GM12873 (cell line): ENCODE measurements around the gene TIMM10.

Source experiments
- CTCF ChIP-seq: IDR thresholded peaks from 2 replicates; pipeline ENCODE4 v1.5.1; 2012; ENCODE audit warnings: low read depth, mild to moderate bottlenecking, moderate library complexity, low read length, control low read depth; ENCODE audit not compliant: insufficient read depth; ENCODE audit errors: missing control alignments

Gene TIMM10

GRCh38 chr11:57480409-57481137, 50.0 kb downstream of the TIMM10 start:
- peak; percentile 87 for TF ChIP-seq CTCF

- TF ChIP-seq CTCF = no peak
Measured at GRCh38 chr11:57479911-57480310, 50.6 kb downstream of the TIMM10 start.

- no peak for TF ChIP-seq CTCF
Measured at GRCh38 chr11:57479021-57479663, 51.4 kb downstream of the TIMM10 start.
